NK-92 (cell line): ENCODE data around the gene KATNAL1.
"Not testable (repeated sequence)": the region's sequence is repeated elsewhere in the genome, so short reads cannot be mapped to it uniquely, and the experiment has no call there.

Source experiments
- DNase-seq: peaks from one replicate; lab custom pipeline; 2025; ENCODE audit not compliant: unreplicated experiment; lab: John Stamatoyannopoulos, UW

Gene KATNAL1

DNA sequence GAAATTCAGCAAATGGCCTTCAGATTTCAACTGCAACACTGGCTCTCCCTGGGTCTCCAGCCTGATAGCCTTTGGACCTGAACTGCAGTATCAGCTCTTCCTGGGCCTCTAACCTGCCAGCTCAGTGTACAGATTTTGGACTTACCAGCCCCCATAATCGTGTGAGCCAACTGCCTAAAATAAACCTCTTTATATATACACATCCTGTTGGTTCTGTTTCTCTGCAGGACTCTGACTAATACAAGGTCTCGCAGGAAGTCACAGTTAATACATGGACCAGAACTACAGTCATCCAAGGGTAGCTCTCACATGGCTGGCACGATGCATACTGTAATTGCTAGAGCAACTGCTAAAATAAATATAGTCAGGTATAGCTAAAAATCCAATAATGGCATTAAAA is 85.1 kb downstream of the KATNAL1 start:
- DNase-seq, result no peak

- no peak for DNase-seq
These were observed 91.2 kb downstream of the KATNAL1 start for GRCh38 chr13:30216111-30216510.

DNA sequence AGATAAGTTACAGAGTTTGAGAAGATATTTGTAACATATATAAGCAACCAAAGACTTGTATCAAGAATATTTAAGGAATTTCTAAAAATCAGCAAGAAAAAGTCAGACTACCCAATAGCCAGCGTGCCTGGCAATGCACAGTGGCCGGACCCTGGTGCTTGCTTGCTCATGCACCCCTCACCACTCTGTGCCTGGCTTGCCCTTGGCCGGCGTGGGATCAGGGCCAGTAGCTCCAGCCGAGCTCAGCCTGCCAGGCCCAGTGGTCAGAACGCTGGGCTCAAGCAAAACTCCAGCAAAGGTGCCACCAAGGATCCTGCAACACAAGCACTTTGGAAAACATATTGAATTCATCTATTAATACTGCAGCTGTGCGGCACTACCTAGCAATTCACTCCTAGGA is 95.1 kb downstream of the KATNAL1 start:
- no peak for DNase-seq

GRCh38 chr13:30211745-30212144 is 95.6 kb downstream of the KATNAL1 start:
- DNase-seq, result no peak

- no peak for DNase-seq
These were observed 102.8 kb downstream of the KATNAL1 start for GRCh38 chr13:30204564-30204963.

- no peak for DNase-seq
These were observed 111.3 kb downstream of the KATNAL1 start for GRCh38 chr13:30196025-30196424.

GRCh38 chr13:30194906-30195305 is 112.4 kb downstream of the KATNAL1 start:
- no peak for DNase-seq

DNA sequence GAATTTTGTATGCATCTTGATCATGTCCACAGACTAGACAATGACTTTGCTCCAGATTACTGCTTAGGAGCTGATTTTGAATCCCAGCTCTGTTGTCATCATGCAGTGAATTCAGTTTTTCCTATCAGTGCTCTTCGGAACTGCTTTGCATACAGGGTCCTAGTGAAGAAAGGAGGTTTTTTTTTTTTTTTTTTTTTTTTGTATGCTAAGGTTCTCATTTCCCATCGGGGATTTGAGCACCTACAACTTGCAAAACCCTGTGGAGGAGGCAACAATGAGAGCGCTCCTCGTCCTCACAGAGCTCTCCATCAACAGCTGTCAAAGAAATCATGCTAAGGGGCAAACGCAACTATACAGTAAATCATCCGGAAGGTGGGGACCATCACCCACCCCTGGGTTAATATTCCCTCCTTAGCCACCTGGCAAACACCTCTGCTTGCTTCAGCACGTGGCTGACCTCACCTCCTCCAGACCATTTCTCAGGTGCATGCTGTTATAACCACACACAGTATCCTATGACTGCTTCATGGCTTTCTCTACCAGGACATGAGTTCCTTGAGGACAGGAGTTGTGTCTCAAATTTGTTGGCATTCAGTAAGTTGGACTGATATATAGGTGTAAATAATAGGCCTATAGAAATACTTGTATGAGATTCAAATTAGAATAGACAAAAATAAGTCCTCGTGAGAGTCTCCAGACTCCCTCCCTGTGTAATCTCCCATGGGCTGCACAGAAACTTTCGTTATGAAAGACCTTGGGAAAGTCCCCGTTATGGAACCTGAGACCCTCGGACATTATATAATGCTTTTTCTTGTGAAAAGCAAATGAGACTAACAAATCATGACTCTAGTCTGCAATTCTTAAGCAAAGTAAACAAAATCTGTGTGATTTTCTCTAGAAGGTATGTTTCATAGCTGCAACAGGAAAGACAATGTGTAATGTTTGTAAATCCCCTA is 113.8 kb downstream of the KATNAL1 start:
- DNase-seq, result no peak

DNA sequence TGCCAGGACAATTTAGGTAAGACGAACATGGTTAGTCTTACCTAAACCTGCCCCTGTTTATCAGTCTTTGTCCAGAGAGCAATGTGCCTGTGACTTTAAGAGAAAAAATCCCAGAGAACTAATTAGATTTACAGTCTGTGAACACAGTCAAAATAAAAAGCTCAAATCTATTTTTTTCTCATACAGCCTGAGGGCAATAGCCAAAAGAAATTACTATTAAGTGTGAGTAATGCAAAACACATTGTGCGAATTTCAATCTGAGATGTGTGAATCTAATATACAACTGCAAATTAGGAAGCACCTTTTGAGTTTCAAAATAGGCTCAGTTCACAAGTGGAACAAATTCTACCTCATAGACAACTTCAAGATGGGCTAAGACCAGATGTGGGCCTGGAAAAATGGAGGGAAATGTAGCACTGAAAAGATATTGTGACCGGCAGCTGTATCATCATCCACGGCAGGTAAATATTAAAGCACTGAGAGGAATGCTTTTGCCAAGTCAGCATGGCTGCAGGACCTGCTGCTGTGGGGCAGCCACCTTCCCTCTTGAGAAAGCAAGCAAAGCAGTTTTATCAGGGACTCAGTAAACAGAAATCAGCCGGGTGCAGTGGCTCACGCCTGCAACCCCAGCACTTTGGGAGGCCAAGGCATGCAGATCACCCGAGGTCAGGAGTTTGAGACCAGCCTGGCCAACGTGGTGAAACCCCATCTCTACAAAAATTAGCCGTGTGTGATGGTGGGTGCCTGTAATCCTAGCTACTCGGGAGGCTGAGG is 114.8 kb downstream of the KATNAL1 start:
- DNase-seq, result no peak

DNA sequence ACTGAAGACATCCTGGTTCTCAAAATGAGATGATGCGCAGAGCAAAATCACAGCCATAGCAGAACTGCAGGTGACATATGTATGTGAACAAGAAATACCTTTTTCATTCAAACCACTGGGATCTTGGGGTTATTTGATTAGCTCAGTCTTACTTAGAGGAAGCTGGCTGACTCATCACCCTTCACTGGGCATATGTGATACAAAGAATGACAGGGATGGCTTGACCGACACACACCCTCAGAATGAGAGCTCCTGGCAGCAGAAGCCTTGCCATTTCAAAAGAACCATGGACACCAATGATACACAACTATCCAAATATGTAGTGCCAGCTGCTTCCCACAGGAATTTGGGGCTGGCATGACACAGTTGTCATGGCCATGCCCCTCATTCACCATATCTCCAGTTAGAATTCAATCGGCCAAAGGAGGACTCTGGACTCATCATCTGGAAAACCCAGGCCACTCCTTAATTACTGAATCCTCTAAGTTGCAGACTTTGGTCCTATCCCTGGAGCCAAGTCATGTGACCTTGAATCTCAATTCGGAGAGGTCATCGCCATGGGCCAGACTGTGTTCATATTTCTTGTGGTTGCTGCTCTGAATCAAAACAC is 115.8 kb downstream of the KATNAL1 start:
- DNase-seq, result no peak

DNA sequence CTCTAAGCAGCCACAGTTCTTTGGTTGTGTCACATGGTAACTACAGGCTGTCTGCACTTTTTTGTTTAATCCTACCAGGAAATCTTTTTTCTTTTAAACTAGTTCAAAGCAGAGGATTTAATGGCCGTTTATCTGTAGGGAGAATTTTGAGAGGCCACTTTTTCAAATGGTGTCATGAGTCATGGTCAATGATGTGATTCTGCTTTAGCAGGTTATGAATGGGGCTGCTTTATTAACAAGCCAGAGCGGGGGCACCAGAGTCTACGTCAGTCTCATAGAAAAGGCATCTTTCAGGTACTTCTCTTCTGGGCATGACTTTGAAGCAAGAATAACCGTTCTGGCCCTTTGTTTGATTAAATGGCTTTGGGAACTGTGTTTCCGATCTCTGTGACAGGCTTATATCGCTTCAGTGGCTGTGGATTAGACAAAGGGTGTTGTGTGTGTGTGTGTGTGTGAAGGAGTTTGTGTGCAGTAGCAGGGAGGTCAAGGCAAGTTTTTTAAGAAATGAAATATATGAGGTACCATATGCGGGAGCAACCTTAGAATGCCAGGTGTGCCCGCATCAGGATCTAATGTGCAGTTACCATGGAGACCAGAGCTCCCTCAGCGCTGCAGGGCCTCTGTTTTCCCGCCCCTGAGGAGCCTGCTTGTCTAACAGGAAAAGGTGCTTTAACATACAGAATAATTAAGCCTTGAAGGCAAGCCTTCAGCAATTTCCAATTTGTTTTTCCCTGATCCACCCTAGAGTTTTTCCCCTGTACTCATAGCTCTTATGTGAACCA is 120.5 kb downstream of the KATNAL1 start:
- DNase-seq, result no peak

DNA sequence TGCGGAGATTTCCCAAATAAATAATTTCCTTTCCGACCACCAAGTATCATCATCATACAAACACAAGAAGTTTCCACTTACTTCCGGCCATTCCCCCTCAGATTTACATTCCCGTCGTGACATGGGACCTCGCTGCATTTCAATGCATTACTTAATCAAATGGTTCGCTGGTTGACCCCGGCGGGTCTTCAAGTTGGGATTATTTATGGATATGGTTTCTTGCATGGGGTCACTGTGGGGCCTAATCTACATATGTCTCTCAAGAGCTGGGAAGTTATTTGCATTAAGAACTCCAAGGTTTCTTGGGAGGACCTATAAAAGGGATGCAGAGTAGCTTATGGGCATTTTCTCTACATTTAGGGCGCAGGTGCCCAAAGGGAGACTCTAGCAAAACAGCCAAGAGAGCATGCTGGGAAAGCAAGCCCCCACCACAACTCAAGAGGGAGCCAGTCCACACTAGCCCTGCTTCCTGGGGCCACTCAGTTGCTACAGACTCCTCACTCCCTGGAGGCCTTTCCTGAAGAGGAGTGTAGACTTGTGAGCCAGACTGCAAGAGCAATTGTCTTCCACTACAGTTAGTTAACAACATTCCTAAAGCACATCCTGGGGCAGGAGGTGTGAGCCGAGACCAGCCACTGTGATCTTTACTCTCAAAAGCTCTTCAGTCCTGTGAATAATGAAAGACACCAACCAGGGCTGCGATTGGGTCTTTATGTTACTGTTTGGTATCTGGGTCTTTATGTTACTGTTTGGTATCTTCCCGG is 125.3 kb downstream of the KATNAL1 start:
- no peak for DNase-seq

DNA sequence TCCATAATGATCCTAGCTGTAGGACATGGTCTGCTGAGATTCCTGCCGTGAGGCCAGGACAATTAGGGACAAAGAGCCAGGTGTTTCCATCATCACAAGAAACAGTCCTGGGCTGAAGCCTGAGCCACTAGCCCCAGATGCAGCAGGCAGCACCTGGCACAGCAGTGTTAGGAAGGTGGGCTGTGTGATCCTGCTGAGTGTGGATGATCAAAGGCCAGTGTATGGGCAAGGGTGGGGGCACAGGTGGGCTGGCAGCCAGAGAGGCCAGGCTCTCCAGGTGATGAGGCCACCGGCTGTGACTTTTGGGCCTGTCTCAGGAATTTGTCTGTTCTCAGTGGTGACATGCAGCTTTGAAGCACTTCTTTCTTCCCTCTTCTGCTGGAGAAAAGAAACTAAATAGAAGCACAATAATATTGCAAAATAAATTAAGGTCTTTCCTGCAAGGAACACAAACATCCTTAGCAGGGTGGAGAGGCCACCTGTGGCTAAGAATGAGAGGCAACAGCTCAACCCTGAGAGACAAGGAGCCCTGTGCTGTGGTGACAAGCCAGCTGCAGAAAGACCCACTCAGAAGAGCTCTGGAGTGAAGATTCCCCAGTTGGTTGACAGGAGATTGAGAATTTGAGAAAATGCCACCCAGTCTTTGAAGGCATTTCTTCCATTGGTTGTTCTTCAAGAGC is 127.6 kb downstream of the KATNAL1 start:
- no peak for DNase-seq

DNA sequence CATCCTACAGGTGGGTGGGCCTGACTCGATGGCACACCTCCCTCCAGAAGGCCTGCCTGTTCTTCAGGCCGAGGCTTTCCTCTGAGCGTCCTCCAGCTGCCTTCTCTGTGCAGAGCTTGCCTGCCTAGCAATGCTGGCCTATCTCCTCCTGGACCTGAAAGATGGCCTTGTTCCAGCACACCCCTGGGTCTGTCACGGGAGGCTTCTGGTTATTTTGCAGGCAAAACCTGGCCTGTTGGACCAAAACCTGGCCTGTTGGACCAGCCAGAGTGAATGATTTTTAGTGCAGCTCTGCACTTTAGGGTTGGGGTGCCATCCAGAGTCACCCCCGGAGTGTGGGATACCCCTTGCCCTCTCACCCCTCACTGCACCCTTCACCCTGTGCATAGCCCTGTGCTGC is 128.4 kb downstream of the KATNAL1 start:
- DNase-seq, result no peak

DNA sequence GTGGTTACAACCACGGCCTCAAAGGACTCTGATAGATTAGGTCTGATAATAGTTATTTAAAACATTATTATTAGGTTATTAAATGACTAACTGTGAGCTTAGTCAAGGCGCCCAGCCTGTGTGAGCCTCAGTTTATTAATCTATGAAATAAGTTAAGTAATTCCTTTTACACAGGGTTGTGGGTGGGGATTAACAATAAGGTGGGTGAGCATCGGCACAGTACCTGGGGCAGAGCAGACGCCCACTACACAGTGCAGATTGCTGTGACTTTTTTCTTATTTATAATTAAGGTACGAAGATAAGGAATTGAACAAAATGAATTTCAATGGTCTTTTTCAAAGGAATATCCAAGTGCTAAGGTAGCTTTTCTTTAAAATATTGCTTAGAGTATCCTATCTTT is 132.2 kb downstream of the KATNAL1 start:
- DNase-seq, result no peak

DNA sequence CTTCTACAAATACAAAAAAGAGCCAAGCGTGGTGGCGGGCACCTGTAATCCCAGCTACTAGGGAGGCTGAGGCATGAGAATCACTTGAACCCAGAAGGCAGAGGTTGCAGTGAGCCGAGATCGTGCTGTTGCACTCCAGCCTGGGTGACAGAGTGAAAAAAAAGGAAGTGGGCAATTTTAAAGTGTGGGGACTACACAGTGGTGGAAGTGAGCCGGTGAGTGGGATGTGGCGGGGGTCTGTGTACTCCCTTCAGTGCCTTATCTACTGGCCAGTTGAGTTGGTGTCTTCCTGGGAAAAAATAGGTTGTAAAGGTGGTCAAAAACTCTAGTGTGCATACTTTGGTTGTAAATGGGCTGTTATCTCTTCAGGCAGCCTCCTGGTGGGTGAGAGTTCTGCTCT is 133.1 kb downstream of the KATNAL1 start:
- DNase-seq, result not testable (repeated sequence)

GRCh38 chr13:30173303-30173610 is 134.1 kb downstream of the KATNAL1 start:
- no peak for DNase-seq

- DNase-seq, result no peak
These were observed 134.6 kb downstream of the KATNAL1 start for GRCh38 chr13:30172593-30173302.

DNA sequence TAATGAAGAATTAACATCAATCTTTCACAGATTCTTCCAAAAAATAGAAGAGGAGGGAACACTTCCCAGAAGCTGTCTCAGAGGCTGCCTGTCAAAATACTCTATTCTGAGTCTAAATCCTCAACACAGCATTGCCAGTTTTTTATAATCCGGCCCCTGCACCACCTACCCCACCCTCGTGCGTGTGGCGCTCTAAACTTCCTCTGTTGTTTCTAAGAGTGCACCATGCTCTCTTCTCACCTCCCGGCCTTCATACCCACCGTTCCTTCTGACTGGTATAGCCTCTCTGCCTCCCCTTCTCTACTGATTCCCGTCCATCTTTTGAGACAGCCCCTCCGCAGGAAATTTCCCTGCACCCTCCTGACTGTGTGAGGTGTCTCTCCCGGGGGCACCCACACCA is 136.8 kb downstream of the KATNAL1 start:
- no peak for DNase-seq
